ENCODE results near the gene GPR3.

The GPR3 gene

GRCh38 chr1:27388337-27389005 is 4.0 kb upstream of the GPR3 start:
- DNase-seq (ENCODE audit: low read depth), result no peak
- H3K4me3 ChIP-seq (ENCODE audit: control insufficient read depth, low read depth, low read length), result no peak overlapping the region
- peak; percentile 84 for TF ChIP-seq CTCF (IDR thresholded peaks at IDR 0.05; ENCODE audit: control insufficient read depth, insufficient read depth, low read depth, low read length, missing control alignments)

- DNase-seq (ENCODE audit: low read depth), result no peak
- no peak for TF ChIP-seq CTCF (IDR thresholded peaks at IDR 0.05; ENCODE audit: control insufficient read depth, insufficient read depth, low read depth, low read length, missing control alignments)
- peak overlapping the region; percentile 27 for H3K4me3 ChIP-seq (ENCODE audit: control insufficient read depth, low read depth, low read length)
Observed at GRCh38 chr1:27391511-27392095, 819 bp upstream of the GPR3 start.

- TF ChIP-seq CTCF (IDR thresholded peaks at IDR 0.05; ENCODE audit: control insufficient read depth, insufficient read depth, low read depth, low read length, missing control alignments), result peak; percentile 34
- H3K4me3 ChIP-seq (ENCODE audit: control insufficient read depth, low read depth, low read length), result peak overlapping the region; percentile 68
- no peak for DNase-seq (ENCODE audit: low read depth)
Observed at GRCh38 chr1:27392778-27393635, 585 bp downstream of the GPR3 start.

- H3K4me3 ChIP-seq (ENCODE audit: control insufficient read depth, low read depth, low read length), result no peak overlapping the region
- TF ChIP-seq CTCF (IDR thresholded peaks at IDR 0.05; ENCODE audit: control insufficient read depth, insufficient read depth, low read depth, low read length, missing control alignments), result no peak
- no peak for DNase-seq (ENCODE audit: low read depth)
Observed at GRCh38 chr1:27393641-27394281, 1.3 kb downstream of the GPR3 start.

- no peak for DNase-seq (ENCODE audit: low read depth)
- TF ChIP-seq CTCF (IDR thresholded peaks at IDR 0.05; ENCODE audit: control insufficient read depth, insufficient read depth, low read depth, low read length, missing control alignments), result no peak
- no peak overlapping the region for H3K4me3 ChIP-seq (ENCODE audit: control insufficient read depth, low read depth, low read length)
Observed at GRCh38 chr1:27394282-27394658, 1.8 kb downstream of the GPR3 start.

GRCh38 chr1:27394925-27395324 is 2.5 kb downstream of the GPR3 start:
- DNase-seq (ENCODE audit: low read depth), result no peak

More at GRCh38 chr1:27394925-27395324, 2.5 kb downstream of the GPR3 start:
- no peak overlapping the region for H3K4me3 ChIP-seq (ENCODE audit: control insufficient read depth, low read depth, low read length)
- TF ChIP-seq CTCF (IDR thresholded peaks at IDR 0.05; ENCODE audit: control insufficient read depth, insufficient read depth, low read depth, low read length, missing control alignments), result no peak
